ENCODE measurements around the gene CSNK2B. TPM values are rescaled to one million over a fixed set of nuclear protein-coding genes. Genes with fewer than 3 reads are reported as not detected.

Gene CSNK2B
- total and polyA plus RNA-seq, 9 of the 15 experiments (the other 6 are each of a cell fraction or from before 2014, with no cell fraction given), result 120 to 1,126 (median 529) TPM

DNA sequence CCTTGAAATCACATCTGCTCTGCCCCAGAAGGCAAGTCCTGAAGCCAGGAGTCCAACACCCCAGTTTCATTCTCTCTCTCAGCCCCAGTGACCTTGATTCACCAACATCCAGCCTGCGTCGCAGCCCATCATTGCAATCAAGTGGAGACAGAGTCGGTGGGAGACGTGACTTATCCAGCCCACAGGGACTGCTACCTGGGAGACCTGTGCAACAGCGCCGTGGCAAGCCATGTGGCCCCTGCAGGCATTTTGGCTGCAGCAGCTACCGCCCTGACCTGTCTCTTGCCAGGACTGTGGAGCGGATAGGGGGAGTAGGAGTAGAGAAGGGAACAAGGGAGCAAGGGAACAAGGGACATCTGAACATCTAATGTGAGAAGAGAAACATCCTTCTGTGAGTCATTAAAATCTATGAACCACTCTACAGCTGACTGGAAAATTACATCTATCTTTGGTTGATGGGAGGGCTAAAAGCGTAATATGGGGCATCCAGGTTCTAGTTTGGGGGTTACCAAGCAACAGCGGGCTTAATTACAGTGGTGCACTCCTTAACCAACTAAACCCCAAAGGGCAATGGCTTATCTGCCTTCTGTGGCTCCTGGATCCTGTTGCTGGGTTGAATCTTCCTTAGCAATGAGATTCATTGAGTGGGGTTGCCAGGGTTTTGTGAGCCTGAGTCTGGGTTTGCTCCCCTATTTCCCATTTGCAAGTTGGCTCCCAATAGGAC is 51.8 kb downstream of the CSNK2B start (continued):
- TF ChIP-seq, protein P1, sequence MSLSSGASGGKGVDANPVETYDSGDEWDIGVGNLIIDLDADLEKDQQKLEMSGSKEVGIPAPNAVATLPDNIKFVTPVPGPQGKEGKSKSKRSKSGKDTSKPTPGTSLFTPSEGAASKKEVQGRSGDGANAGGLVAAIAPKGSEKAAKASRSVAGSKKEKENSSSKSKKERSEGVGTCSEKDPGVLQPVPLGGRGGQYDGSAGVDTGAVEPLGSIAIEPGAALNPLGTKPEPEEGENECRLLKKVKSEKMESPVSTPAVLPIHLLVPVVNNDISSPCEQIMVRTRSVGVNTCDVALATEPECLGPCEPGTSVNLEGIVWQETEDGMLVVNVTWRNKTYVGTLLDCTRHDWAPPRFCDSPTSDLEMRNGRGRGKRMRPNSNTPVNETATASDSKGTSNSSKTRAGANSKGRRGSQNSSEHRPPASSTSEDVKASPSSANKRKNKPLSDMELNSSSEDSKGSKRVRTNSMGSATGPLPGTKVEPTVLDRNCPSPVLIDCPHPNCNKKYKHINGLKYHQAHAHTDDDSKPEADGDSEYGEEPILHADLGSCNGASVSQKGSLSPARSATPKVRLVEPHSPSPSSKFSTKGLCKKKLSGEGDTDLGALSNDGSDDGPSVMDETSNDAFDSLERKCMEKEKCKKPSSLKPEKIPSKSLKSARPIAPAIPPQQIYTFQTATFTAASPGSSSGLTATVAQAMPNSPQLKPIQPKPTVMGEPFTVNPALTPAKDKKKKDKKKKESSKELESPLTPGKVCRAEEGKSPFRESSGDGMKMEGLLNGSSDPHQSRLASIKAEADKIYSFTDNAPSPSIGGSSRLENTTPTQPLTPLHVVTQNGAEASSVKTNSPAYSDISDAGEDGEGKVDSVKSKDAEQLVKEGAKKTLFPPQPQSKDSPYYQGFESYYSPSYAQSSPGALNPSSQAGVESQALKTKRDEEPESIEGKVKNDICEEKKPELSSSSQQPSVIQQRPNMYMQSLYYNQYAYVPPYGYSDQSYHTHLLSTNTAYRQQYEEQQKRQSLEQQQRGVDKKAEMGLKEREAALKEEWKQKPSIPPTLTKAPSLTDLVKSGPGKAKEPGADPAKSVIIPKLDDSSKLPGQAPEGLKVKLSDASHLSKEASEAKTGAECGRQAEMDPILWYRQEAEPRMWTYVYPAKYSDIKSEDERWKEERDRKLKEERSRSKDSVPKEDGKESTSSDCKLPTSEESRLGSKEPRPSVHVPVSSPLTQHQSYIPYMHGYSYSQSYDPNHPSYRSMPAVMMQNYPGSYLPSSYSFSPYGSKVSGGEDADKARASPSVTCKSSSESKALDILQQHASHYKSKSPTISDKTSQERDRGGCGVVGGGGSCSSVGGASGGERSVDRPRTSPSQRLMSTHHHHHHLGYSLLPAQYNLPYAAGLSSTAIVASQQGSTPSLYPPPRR (CRISPR knock-in tag; IDR thresholded peaks at IDR 0.05; ENCODE audit: borderline replicate concordance), result no peak
- TF ChIP-seq, protein P2, sequence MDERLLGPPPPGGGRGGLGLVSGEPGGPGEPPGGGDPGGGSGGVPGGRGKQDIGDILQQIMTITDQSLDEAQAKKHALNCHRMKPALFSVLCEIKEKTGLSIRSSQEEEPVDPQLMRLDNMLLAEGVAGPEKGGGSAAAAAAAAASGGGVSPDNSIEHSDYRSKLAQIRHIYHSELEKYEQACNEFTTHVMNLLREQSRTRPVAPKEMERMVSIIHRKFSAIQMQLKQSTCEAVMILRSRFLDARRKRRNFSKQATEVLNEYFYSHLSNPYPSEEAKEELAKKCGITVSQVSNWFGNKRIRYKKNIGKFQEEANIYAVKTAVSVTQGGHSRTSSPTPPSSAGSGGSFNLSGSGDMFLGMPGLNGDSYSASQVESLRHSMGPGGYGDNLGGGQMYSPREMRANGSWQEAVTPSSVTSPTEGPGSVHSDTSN (CRISPR knock-in tag; IDR thresholded peaks at IDR 0.05; ENCODE audit: low read depth), result no peak
- TF ChIP-seq, protein P2 (tag; conservative IDR thresholded peaks at IDR 0.05; ENCODE audit: low read depth), result no peak
- TF ChIP-seq CREB1 (IDR thresholded peaks at IDR 0.05) (peak; percentile 85), CREB1 (CRISPR knock-in tag; IDR thresholded peaks at IDR 0.05) (peak; percentile 70; the same call in 1 of the 2 replicates), SAFB2 (IDR thresholded peaks at IDR 0.05; ENCODE audit: borderline replicate concordance, low read depth, low read length, severe bottlenecking) (no peak), OTX1 (CRISPR knock-in tag; IDR thresholded peaks at IDR 0.05) (no peak), ZBTB7A (IDR thresholded peaks at IDR 0.05; ENCODE audit: borderline replicate concordance, control insufficient read depth, low read depth, low read length) (peak; percentile 81; the same call in 1 of the 2 replicates), MIER1 (IDR thresholded peaks at IDR 0.05; ENCODE audit: low read depth) (no peak), TRIM24 (IDR thresholded peaks at IDR 0.05) (no peak), TFAM (CRISPR knock-in tag; conservative IDR thresholded peaks at IDR 0.05) (no peak), PCBP1 (IDR thresholded peaks at IDR 0.05; ENCODE audit: low read depth, low read length, poor library complexity, severe bottlenecking) (no peak), ETV1 (tag; conservative IDR thresholded peaks at IDR 0.05; ENCODE audit: low read depth) (no peak)
- TF ChIP-seq, protein P3, sequence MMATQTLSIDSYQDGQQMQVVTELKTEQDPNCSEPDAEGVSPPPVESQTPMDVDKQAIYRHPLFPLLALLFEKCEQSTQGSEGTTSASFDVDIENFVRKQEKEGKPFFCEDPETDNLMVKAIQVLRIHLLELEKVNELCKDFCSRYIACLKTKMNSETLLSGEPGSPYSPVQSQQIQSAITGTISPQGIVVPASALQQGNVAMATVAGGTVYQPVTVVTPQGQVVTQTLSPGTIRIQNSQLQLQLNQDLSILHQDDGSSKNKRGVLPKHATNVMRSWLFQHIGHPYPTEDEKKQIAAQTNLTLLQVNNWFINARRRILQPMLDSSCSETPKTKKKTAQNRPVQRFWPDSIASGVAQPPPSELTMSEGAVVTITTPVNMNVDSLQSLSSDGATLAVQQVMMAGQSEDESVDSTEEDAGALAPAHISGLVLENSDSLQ (IDR thresholded peaks at IDR 0.05), result peak; percentile 34; the same call in 1 of the 2 replicates
- TF ChIP-seq, protein P4, sequence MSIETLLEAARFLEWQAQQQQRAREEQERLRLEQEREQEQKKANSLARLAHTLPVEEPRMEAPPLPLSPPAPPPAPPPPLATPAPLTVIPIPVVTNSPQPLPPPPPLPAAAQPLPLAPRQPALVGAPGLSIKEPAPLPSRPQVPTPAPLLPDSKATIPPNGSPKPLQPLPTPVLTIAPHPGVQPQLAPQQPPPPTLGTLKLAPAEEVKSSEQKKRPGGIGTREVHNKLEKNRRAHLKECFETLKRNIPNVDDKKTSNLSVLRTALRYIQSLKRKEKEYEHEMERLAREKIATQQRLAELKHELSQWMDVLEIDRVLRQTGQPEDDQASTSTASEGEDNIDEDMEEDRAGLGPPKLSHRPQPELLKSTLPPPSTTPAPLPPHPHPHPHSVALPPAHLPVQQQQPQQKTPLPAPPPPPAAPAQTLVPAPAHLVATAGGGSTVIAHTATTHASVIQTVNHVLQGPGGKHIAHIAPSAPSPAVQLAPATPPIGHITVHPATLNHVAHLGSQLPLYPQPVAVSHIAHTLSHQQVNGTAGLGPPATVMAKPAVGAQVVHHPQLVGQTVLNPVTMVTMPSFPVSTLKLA (conservative IDR thresholded peaks at IDR 0.05), result no peak
- TF ChIP-seq, protein P5, sequence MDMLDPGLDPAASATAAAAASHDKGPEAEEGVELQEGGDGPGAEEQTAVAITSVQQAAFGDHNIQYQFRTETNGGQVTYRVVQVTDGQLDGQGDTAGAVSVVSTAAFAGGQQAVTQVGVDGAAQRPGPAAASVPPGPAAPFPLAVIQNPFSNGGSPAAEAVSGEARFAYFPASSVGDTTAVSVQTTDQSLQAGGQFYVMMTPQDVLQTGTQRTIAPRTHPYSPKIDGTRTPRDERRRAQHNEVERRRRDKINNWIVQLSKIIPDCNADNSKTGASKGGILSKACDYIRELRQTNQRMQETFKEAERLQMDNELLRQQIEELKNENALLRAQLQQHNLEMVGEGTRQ (CRISPR knock-in tag; IDR thresholded peaks at IDR 0.05), result no peak
